Nephron progenitor cell (in vitro differentiated cells): ENCODE measurements around the gene CYBC1.
A peak's percentile ranks its signal among the peaks of the same experiment; 100 is the strongest.
"Not testable (repeated sequence)": the region's sequence is repeated elsewhere in the genome, so short reads cannot be mapped to it uniquely, and the experiment has no call there.

ENCODE experiments used
- DNase-seq: peaks from one replicate; pipeline ENCODE4 v3.0.0; 2021
- H3K27ac Mint-ChIP-seq: 2 replicates; pipeline ENCODE4 v1.8.0; 2021; ENCODE audit warnings: mild to moderate bottlenecking, moderate library complexity, mixed read lengths
- H3K27me3 Mint-ChIP-seq: 2 replicates; pipeline ENCODE4 v1.8.0; 2021; ENCODE audit warnings: mild to moderate bottlenecking, low read depth, mixed read lengths; ENCODE audit not compliant: poor library complexity
- H3K36me3 Mint-ChIP-seq: 2 replicates; pipeline ENCODE4 v1.8.0; 2021; ENCODE audit warnings: low read depth, mixed read lengths
- H3K4me1 Mint-ChIP-seq: 2 replicates; pipeline ENCODE4 v1.8.0; 2021; ENCODE audit warnings: mixed read lengths
- H3K4me3 Mint-ChIP-seq: 2 replicates; pipeline ENCODE4 v1.8.0; 2021; ENCODE audit warnings: mild to moderate bottlenecking, moderate library complexity, mixed read lengths
- H3K9me3 Mint-ChIP-seq: 2 replicates; pipeline ENCODE4 v1.8.0; 2021; ENCODE audit warnings: mild to moderate bottlenecking, moderate library complexity, mixed read lengths
- CTCF ChIP-seq: fragments of 200-600 bp; sonication (generic); IDR thresholded peaks from 2 replicates; pipeline ENCODE4 v1.5.0; 2021; ENCODE audit warnings: antibody characterized with exemption

CYBC1 gene

GRCh38 chr17:82457929-82458178, 7.3 kb upstream of the CYBC1 start:
- no peaks in the 10 kb centered on the region for H3K27me3 Mint-ChIP-seq
- no peak for TF ChIP-seq CTCF
- no peak for DNase-seq
- peaks cover 40% of the 10 kb centered on the region for H3K4me1 Mint-ChIP-seq
- peak overlapping the region; percentile 88 for H3K27ac Mint-ChIP-seq
- peak overlapping the region; percentile 81 for H3K4me3 Mint-ChIP-seq
- H3K9me3 Mint-ChIP-seq: peaks cover 26% of the 10 kb centered on the region
- H3K36me3 Mint-ChIP-seq: peaks cover 38% of the 10 kb centered on the region

GRCh38 chr17:82457073-82457928, 6.7 kb upstream of the CYBC1 start:
- H3K27ac Mint-ChIP-seq: peak overlapping the region; percentile 88
- H3K36me3 Mint-ChIP-seq: peaks cover 37% of the 10 kb centered on the region

GRCh38 chr17:82453706-82454105, 3.2 kb upstream of the CYBC1 start:
- not testable (repeated sequence) for DNase-seq
- Mint-ChIP-seq H3K36me3 (peaks cover 16% of the 10 kb centered on the region), H3K4me1 (peaks cover 26% of the 10 kb centered on the region)

More at GRCh38 chr17:82457073-82457928, 6.7 kb upstream of the CYBC1 start:
- Mint-ChIP-seq H3K27me3 (no peaks in the 10 kb centered on the region), H3K4me3 (peak overlapping the region; percentile 81), H3K4me1 (peaks cover 34% of the 10 kb centered on the region), H3K9me3 (peaks cover 32% of the 10 kb centered on the region)
- no peak for TF ChIP-seq CTCF
- DNase-seq: no peak

GRCh38 chr17:82453151-82453550, 2.6 kb upstream of the CYBC1 start:
- not testable (repeated sequence) for DNase-seq, H3K27ac Mint-ChIP-seq, H3K27me3 Mint-ChIP-seq, H3K4me3 Mint-ChIP-seq
- peaks cover 16% of the 10 kb centered on the region for H3K36me3 Mint-ChIP-seq
- peaks cover 49% of the 10 kb centered on the region for H3K9me3 Mint-ChIP-seq
- peaks cover 26% of the 10 kb centered on the region for H3K4me1 Mint-ChIP-seq

More at GRCh38 chr17:82453706-82454105, 3.2 kb upstream of the CYBC1 start:
- H3K27ac Mint-ChIP-seq, H3K27me3 Mint-ChIP-seq, H3K4me3 Mint-ChIP-seq: not testable (repeated sequence)
- peaks cover 49% of the 10 kb centered on the region for H3K9me3 Mint-ChIP-seq

GRCh38 chr17:82452162-82452561, 1.6 kb upstream of the CYBC1 start:
- Mint-ChIP-seq H3K4me1 (peaks cover 22% of the 10 kb centered on the region), H3K27ac (no peak overlapping the region), H3K27me3 (peaks cover 4% of the 10 kb centered on the region), H3K36me3 (peaks cover 21% of the 10 kb centered on the region), H3K4me3 (peak overlapping the region; percentile 58), H3K9me3 (peaks cover 44% of the 10 kb centered on the region)
- no peak for TF ChIP-seq CTCF
- no peak for DNase-seq

GRCh38 chr17:82449883-82450356, 632 bp downstream of the CYBC1 start:
- peaks cover 4% of the 10 kb centered on the region for H3K27me3 Mint-ChIP-seq
- no peak for DNase-seq
- no peak for TF ChIP-seq CTCF
- peak overlapping the region; percentile 67 for H3K27ac Mint-ChIP-seq
- peaks cover 19% of the 10 kb centered on the region for H3K4me1 Mint-ChIP-seq
- H3K4me3 Mint-ChIP-seq: peak overlapping the region; percentile 87
- peaks cover 38% of the 10 kb centered on the region for H3K9me3 Mint-ChIP-seq
- H3K36me3 Mint-ChIP-seq: peaks cover 21% of the 10 kb centered on the region
